NB4 (cell line): Measurements from ENCODE around the gene APOB.

Source experiments
- DNase-seq: peaks from one replicate; pipeline ENCODE4 v3.0.0; 2010; ENCODE audit warnings: low read depth
- H3K4me3 ChIP-seq: one replicate; pipeline ENCODE4 v1.5.1; 2011; ENCODE audit warnings: mild to moderate bottlenecking, low read depth, low read length, moderate library complexity
- MYC ChIP-seq: IDR thresholded peaks from 2 replicates; pipeline ENCODE4 v1.6.1; 2011; ENCODE audit warnings: low read depth, low read length
- POLR2A ChIP-seq: IDR thresholded peaks from 2 replicates; pipeline ENCODE4 v1.6.1; 2011; ENCODE audit warnings: mild to moderate bottlenecking; ENCODE audit not compliant: insufficient read length; ENCODE audit errors: extremely low read depth
- TF ChIP-seq, protein P1 (sequence below): IDR thresholded peaks from one replicate; pipeline ENCODE4 v1.5.1; 2012; ENCODE audit warnings: low read depth, low read length
- TF ChIP-seq, protein P2 (sequence below): IDR thresholded peaks from 2 replicates; pipeline ENCODE4 v1.6.1; 2011; ENCODE audit warnings: low read depth, low read length

Gene APOB

GRCh38 chr2:20961858-20962257 lies 82.0 kb downstream of the APOB start:
- no peak for DNase-seq
- no peak overlapping the region for H3K4me3 ChIP-seq
- TF ChIP-seq MYC: no peak
- TF ChIP-seq, protein P1, sequence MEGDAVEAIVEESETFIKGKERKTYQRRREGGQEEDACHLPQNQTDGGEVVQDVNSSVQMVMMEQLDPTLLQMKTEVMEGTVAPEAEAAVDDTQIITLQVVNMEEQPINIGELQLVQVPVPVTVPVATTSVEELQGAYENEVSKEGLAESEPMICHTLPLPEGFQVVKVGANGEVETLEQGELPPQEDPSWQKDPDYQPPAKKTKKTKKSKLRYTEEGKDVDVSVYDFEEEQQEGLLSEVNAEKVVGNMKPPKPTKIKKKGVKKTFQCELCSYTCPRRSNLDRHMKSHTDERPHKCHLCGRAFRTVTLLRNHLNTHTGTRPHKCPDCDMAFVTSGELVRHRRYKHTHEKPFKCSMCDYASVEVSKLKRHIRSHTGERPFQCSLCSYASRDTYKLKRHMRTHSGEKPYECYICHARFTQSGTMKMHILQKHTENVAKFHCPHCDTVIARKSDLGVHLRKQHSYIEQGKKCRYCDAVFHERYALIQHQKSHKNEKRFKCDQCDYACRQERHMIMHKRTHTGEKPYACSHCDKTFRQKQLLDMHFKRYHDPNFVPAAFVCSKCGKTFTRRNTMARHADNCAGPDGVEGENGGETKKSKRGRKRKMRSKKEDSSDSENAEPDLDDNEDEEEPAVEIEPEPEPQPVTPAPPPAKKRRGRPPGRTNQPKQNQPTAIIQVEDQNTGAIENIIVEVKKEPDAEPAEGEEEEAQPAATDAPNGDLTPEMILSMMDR: no peak
- TF ChIP-seq, protein P2, sequence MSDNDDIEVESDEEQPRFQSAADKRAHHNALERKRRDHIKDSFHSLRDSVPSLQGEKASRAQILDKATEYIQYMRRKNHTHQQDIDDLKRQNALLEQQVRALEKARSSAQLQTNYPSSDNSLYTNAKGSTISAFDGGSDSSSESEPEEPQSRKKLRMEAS: no peak

DNA sequence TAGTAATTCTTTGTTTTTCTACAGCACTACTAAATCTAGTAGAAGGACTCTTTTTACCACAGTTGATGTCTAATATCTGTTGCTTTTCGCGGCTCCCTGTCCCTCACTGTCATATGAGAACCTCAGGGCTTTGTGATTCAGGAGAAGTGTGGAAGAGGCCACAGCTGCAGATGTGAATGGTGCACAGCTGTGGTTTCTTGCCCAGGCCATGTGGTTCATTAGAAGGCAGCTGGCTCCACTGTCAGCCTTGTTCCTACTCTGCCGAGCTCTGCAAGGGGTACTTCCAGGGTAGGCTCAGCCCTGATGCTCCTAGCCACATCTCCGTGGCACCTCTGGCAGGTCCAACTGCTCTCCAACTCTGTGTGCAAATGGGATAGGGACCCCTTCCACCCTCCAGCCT lies 83.9 kb downstream of the APOB start:
- no peak for TF ChIP-seq POLR2A
- TF ChIP-seq, protein P1: no peak
- TF ChIP-seq, protein P2: no peak
- TF ChIP-seq MYC: no peak
- no peak overlapping the region for H3K4me3 ChIP-seq
- DNase-seq: no peak

GRCh38 chr2:20959252-20959651 lies 84.6 kb downstream of the APOB start:
- DNase-seq: no peak
- no peak overlapping the region for H3K4me3 ChIP-seq
- TF ChIP-seq POLR2A (no peak), MYC (no peak)
- TF ChIP-seq, protein P1: no peak
- TF ChIP-seq, protein P2: no peak

- TF ChIP-seq, protein P2: no peak
- no peak for TF ChIP-seq POLR2A
- TF ChIP-seq, protein P1: no peak
- TF ChIP-seq MYC: no peak
- no peak overlapping the region for H3K4me3 ChIP-seq
- DNase-seq: no peak
Measured at GRCh38 chr2:20957788-20958525, 85.9 kb downstream of the APOB start.

GRCh38 chr2:20955277-20956026 lies 88.4 kb downstream of the APOB start:
- DNase-seq: no peak
- no peak overlapping the region for H3K4me3 ChIP-seq
- TF ChIP-seq MYC (no peak), POLR2A (no peak)
- TF ChIP-seq, protein P1: no peak
- TF ChIP-seq, protein P2: no peak
